Left ventricle myocardium inferior (tissue), 1 donor: ENCODE measurements around the gene KRTAP9-9. TPM values are rescaled to one million over a fixed set of nuclear protein-coding genes. Genes with fewer than 3 reads are reported as not detected.
"Not testable (repeated sequence)": the region's sequence is repeated elsewhere in the genome, so short reads cannot be mapped to it uniquely, and the experiment has no call there.

Experiments
- DNase-seq: peaks from one replicate; pipeline ENCODE4 v3.0.0-alpha.2; 2020
- H3K27ac ChIP-seq: fragments of 200-600 bp; replicated peaks from 2 replicates; pipeline ENCODE4 v1.8.0; 2021
- H3K27me3 ChIP-seq: fragments of 200-600 bp; 2 replicates; pipeline ENCODE4 v1.8.0; 2021; ENCODE audit warnings: low read depth
- H3K36me3 ChIP-seq: fragments of 200-600 bp; 2 replicates; pipeline ENCODE4 v1.8.0; 2021
- H3K4me1 ChIP-seq: fragments of 200-600 bp; 2 replicates; pipeline ENCODE4 v1.8.0; 2021
- H3K4me3 ChIP-seq: fragments of 200-600 bp; 2 replicates; pipeline ENCODE4 v1.8.0; 2021; ENCODE audit warnings: mild to moderate bottlenecking, moderate library complexity
- H3K9me3 ChIP-seq: fragments of 200-600 bp; replicated peaks from 2 replicates; pipeline ENCODE4 v1.8.0; 2021
- CTCF ChIP-seq: fragments of 200-600 bp; IDR thresholded peaks from 2 replicates; pipeline ENCODE4 v1.8.0; 2021; ENCODE audit warnings: antibody characterized with exemption, mild to moderate bottlenecking, borderline replicate concordance
- intact Hi-C: fragments of 100-400 bp; cut with micrococcal nuclease; formaldehyde crosslinking; loops from one replicate; pipeline ENCODE4 v1.11.0; 2022
- total RNA-seq: library from RNA; stranded (reverse); fragmentation: NEBNext Ultra II Directional; extraction: Animal tissue kit (Norgen Biotek cat#: 25700); gene quantifications from one replicate; pipeline ENCODE4 v1.2.1, GENCODE V29; 2021
- donor health status: DM: no; HTN: yes; CAD: no; lungs with severe emphysema.

The KRTAP9-9 gene
- total RNA-seq, 1 donor from 2014 or later, result not detected

GRCh38 chr17:41265078-41265477, 9.9 kb downstream of the KRTAP9-9 start, which contains the start of gene KRTAP9-6:
KRTAP9-6 (plus strand) TSS chr17:41265378; CDS start chr17:41265378, 0 bp downstream.
- no peak for DNase-seq
- Histone ChIP-seq H3K4me3 (no peak within 1 kb of the TSS), H3K36me3 (no peaks in the 10 kb centered on the region), H3K27ac (no peak within 1 kb of the TSS), H3K9me3 (no peaks in the 10 kb centered on the region), H3K27me3 (peaks cover 39% of the 10 kb centered on the region), H3K4me1 (no peaks in the 10 kb centered on the region)
- intact Hi-C loops, result no loop called here
- TF ChIP-seq CTCF, result no peak

- Histone ChIP-seq H3K4me3 (no peak overlapping the region), H3K27me3 (peaks cover 17% of the 10 kb centered on the region), H3K27ac (no peak overlapping the region), H3K9me3 (no peaks in the 10 kb centered on the region), H3K36me3 (no peaks in the 10 kb centered on the region), H3K4me1 (no peaks in the 10 kb centered on the region)
- intact Hi-C loops, result no loop called here
- no peak for TF ChIP-seq CTCF
- no peak for DNase-seq
Measured at GRCh38 chr17:41267711-41268110, 12.5 kb downstream of the KRTAP9-9 start.

GRCh38 chr17:41271323-41271722, 16.1 kb downstream of the KRTAP9-9 start:
- H3K36me3 ChIP-seq, H3K9me3 ChIP-seq, H3K27ac ChIP-seq, H3K4me3 ChIP-seq, H3K4me1 ChIP-seq, intact Hi-C loops, DNase-seq, H3K27me3 ChIP-seq: not testable (repeated sequence)

GRCh38 chr17:41271858-41272257, 16.7 kb downstream of the KRTAP9-9 start:
- TF ChIP-seq CTCF, result no peak
- no peak for DNase-seq
- H3K9me3 ChIP-seq, result no peaks in the 10 kb centered on the region
- peaks cover 12% of the 10 kb centered on the region for H3K27me3 ChIP-seq
- no peak overlapping the region for H3K4me3 ChIP-seq
- H3K4me1 ChIP-seq, result no peaks in the 10 kb centered on the region
- H3K27ac ChIP-seq, result no peak overlapping the region
- intact Hi-C loops, result no loop called here
- H3K36me3 ChIP-seq, result no peaks in the 10 kb centered on the region

GRCh38 chr17:41275648-41276190, 20.5 kb downstream of the KRTAP9-9 start, which contains the start of gene KRTAP9-7:
KRTAP9-7 (plus strand) TSS chr17:41275698; CDS start chr17:41275698, 0 bp downstream.
- intact Hi-C loops, H3K4me3 ChIP-seq, H3K27ac ChIP-seq, H3K4me1 ChIP-seq, H3K36me3 ChIP-seq, H3K9me3 ChIP-seq, DNase-seq: not testable (repeated sequence)
- peaks cover 30% of the 10 kb centered on the region for H3K27me3 ChIP-seq

GRCh38 chr17:41278176-41278955, 23.2 kb downstream of the KRTAP9-9 start:
- H3K9me3 ChIP-seq, result peaks cover 6% of the 10 kb centered on the region
- DNase-seq, result no peak
- no peak for TF ChIP-seq CTCF
- H3K36me3 ChIP-seq, result no peaks in the 10 kb centered on the region
- no peak overlapping the region for H3K4me3 ChIP-seq
- intact Hi-C loops, result no loop called here
- no peak overlapping the region for H3K27ac ChIP-seq
- H3K27me3 ChIP-seq, result peaks cover 50% of the 10 kb centered on the region
- H3K4me1 ChIP-seq, result no peaks in the 10 kb centered on the region
